HepG2 (cell line): ENCODE measurements around the gene AMIGO1. TPM values are rescaled to one million over a fixed set of nuclear protein-coding genes. Genes with fewer than 3 reads are reported as not detected.

Experiments used
- DDIT3 ChIP-seq: sonication (generic); formaldehyde crosslinking; IDR thresholded peaks from 2 replicates; pipeline ENCODE4 v1.4.0; 2020; ENCODE audit warnings: mild to moderate bottlenecking, missing genetic modification reagents
- FOXP4 ChIP-seq: sonication (generic); formaldehyde crosslinking; IDR thresholded peaks from 2 replicates; pipeline ENCODE4 v1.4.0; 2020; ENCODE audit warnings: missing genetic modification reagents
- HINFP ChIP-seq: sonication (generic); formaldehyde crosslinking; IDR thresholded peaks from 2 replicates; pipeline ENCODE4 v1.4.0; 2020; ENCODE audit warnings: low read depth, mild to moderate bottlenecking, missing genetic modification reagents
- KLF13 ChIP-seq: sonication (generic); formaldehyde crosslinking; IDR thresholded peaks from 2 replicates; pipeline ENCODE4 v1.4.0; 2020; ENCODE audit warnings: mild to moderate bottlenecking, missing genetic modification reagents
- MIER3 ChIP-seq: IDR thresholded peaks from 2 replicates; pipeline ENCODE4 v1.6.1; 2016; ENCODE audit warnings: missing compliant biosample characterization, borderline replicate concordance
- NBN ChIP-seq: fragments of 450-650 bp; conservative IDR thresholded peaks from 2 replicates; pipeline ENCODE4 v1.6.1; 2017
- RFXANK ChIP-seq: IDR thresholded peaks from 2 replicates; pipeline ENCODE4 v1.6.1; 2016
- SMARCC2 ChIP-seq: fragments of 450-650 bp; IDR thresholded peaks from 2 replicates; pipeline ENCODE4 v1.6.1; 2017; ENCODE audit warnings: antibody characterized with exemption, mild to moderate bottlenecking
- SSRP1 ChIP-seq: IDR thresholded peaks from 2 replicates; pipeline ENCODE4 v1.6.1; 2016; ENCODE audit warnings: control low read depth
- STAG1 ChIP-seq: sonication (generic); formaldehyde crosslinking; IDR thresholded peaks from 2 replicates; pipeline ENCODE4 v1.4.0; 2020; ENCODE audit warnings: missing genetic modification reagents
- ZFP90 ChIP-seq: sonication (generic); formaldehyde crosslinking; IDR thresholded peaks from 2 replicates; pipeline ENCODE4 v1.8.0; 2022; ENCODE audit warnings: missing genetic modification reagents, mild to moderate bottlenecking, inconsistent platforms, borderline replicate concordance
- ZNF3 ChIP-seq: IDR thresholded peaks from 2 replicates; pipeline ENCODE4 v1.7.0; 2017; ENCODE audit warnings: inconsistent platforms
- ZNF564 ChIP-seq: sonication (generic); formaldehyde crosslinking; IDR thresholded peaks from 2 replicates; pipeline ENCODE4 v1.8.1; 2023; ENCODE audit warnings: mild to moderate bottlenecking, missing genetic modification reagents
- ZNF574 ChIP-seq: sonication (generic); formaldehyde crosslinking; IDR thresholded peaks from 2 replicates; pipeline ENCODE4 v1.4.0; 2020; ENCODE audit warnings: missing genetic modification reagents
- ZNF660 ChIP-seq: sonication (generic); formaldehyde crosslinking; IDR thresholded peaks from 2 replicates; pipeline ENCODE4 v1.5.1; 2020; ENCODE audit warnings: mild to moderate bottlenecking, low read depth, missing genetic modification reagents, borderline replicate concordance
- ZNF720 ChIP-seq: sonication (generic); formaldehyde crosslinking; IDR thresholded peaks from 2 replicates; pipeline ENCODE4 v1.4.0; 2020; ENCODE audit warnings: missing genetic modification reagents
- ZNF792 ChIP-seq: IDR thresholded peaks from 2 replicates; pipeline ENCODE4 v1.6.1; 2016
- ZNF83 ChIP-seq: sonication (generic); formaldehyde crosslinking; IDR thresholded peaks from 2 replicates; pipeline ENCODE4 v1.4.0; 2020; ENCODE audit warnings: missing genetic modification reagents, mild to moderate bottlenecking, borderline replicate concordance
- ZNF891 ChIP-seq: sonication (generic); formaldehyde crosslinking; IDR thresholded peaks from 2 replicates; pipeline ENCODE4 v1.5.0; 2020; ENCODE audit warnings: mild to moderate bottlenecking, missing genetic modification reagents
- polyA plus RNA-seq, 8 experiments: library from polyadenylated mRNA; depleted of rRNA in 3 of 8; stranded (reverse) in 7 of 8; unstranded in 1 of 8; fragments of >200 nt; fragmentation: Illumina TruSeq in 4 of 8; extraction: Trizol in 4 of 8; gene quantifications; 2 replicates each; pipeline versions ENCODE4 v1.2.1 to v1.2.3, GENCODE V29; 2011 to 2016; ENCODE audit warnings: low read depth in 4 of 8, missing spikeins in 1 of 8, mixed read lengths in 1 of 8; ENCODE audit not compliant: insufficient read depth in 1 of 8
- total RNA-seq, 5 experiments: library from RNA; depleted of rRNA; stranded (reverse); fragments of >200 nt; fragmentation: Illumina TruSeq; extraction: Trizol; gene quantifications; 2 replicates each; pipeline ENCODE4 v1.2.3, GENCODE V29; 2016; ENCODE audit warnings: low read depth in 1 of 5
- TF ChIP-seq, protein P1 (sequence below): conservative IDR thresholded peaks from 2 replicates; pipeline ENCODE4 v1.6.1; 2018; ENCODE audit warnings: missing genetic modification reagents
- TF ChIP-seq, protein P2 (sequence below): sonication (generic); formaldehyde crosslinking; IDR thresholded peaks from 2 replicates; pipeline ENCODE4 v1.8.0; 2022; ENCODE audit warnings: mild to moderate bottlenecking, missing genetic modification reagents

Gene AMIGO1
- total and polyA plus RNA-seq, 2 of the 13 experiments (the other 11 are each of a cell fraction or from before 2014, with no cell fraction given) = 0.40 to 1.3 TPM

DNA sequence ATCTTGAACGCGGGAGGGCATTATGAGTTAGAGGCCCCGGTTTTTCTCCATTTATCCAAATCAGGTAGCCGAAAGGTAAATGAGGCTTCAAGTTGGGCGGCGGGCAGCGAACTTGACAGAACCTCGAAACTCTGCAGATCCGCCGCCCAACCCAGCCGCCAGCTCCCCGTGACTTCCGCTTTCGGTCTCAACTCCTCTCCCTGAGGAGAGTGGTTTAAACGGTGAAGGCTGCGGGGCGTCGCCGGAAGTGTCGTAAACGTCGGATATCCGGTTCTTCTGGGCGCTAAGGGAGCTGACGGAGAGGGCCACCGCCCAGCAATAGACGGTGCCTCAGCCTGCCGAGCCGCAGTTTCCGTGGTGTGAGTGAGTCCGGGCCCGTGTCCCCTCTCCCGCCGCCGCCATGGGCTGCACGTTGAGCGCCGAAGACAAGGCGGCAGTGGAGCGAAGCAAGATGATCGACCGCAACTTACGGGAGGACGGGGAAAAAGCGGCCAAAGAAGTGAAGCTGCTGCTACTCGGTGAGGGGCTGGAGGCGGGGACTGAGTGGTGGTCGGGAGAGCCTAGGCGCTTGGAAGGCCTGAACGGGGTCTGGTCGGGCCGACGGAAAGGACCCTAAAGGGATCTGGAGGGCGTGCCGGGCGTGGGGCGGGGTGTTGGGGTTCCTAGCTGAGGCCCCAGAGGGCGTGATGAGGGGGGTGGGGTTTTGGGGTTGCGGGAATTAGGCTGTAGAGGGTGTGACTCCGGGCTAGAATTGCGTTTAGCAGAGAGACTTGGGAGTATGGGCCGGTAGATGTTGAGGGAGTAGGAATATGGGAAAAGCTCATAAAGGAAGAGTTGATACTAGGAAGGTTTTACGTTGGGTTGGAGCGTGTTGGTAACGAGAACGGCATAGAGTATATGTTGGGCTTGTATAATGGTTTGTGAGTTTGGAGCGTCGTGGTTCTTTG, 39.1 kb upstream of the AMIGO1 start, which contains the start of gene GNAI3 (continued):
- TF ChIP-seq ZNF574 (peak; percentile 93), KLF13 (no peak), RFXANK (CRISPR knock-in tag) (no peak), HINFP (CRISPR knock-in tag) (no peak), ZNF660 (CRISPR knock-in tag) (no peak), ZNF83 (CRISPR knock-in tag) (no peak), ZNF564 (peak; percentile 66; the same call in 1 of the 2 replicates), ZNF3 (CRISPR knock-in tag) (no peak), ZNF720 (CRISPR knock-in tag) (no peak), DDIT3 (CRISPR knock-in tag) (no peak), ZNF792 (CRISPR knock-in tag) (no peak), SMARCC2 (no peak), FOXP4 (CRISPR knock-in tag) (peak; percentile 35), MIER3 (CRISPR knock-in tag) (peak; percentile 81), ZFP90 (CRISPR knock-in tag) (peak; percentile 57; the same call in 1 of the 2 replicates), ZNF891 (CRISPR knock-in tag) (peak; percentile 86), SSRP1 (no peak), STAG1 (CRISPR knock-in tag) (no peak), NBN (no peak)
- TF ChIP-seq, protein P1, sequence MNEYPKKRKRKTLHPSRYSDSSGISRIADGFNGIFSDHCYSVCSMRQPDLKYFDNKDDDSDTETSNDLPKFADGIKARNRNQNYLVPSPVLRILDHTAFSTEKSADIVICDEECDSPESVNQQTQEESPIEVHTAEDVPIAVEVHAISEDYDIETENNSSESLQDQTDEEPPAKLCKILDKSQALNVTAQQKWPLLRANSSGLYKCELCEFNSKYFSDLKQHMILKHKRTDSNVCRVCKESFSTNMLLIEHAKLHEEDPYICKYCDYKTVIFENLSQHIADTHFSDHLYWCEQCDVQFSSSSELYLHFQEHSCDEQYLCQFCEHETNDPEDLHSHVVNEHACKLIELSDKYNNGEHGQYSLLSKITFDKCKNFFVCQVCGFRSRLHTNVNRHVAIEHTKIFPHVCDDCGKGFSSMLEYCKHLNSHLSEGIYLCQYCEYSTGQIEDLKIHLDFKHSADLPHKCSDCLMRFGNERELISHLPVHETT (CRISPR knock-in tag) = no peak; the same call in 1 of the 2 replicates
- TF ChIP-seq, protein P2, sequence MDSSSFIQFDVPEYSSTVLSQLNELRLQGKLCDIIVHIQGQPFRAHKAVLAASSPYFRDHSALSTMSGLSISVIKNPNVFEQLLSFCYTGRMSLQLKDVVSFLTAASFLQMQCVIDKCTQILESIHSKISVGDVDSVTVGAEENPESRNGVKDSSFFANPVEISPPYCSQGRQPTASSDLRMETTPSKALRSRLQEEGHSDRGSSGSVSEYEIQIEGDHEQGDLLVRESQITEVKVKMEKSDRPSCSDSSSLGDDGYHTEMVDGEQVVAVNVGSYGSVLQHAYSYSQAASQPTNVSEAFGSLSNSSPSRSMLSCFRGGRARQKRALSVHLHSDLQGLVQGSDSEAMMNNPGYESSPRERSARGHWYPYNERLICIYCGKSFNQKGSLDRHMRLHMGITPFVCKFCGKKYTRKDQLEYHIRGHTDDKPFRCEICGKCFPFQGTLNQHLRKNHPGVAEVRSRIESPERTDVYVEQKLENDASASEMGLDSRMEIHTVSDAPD (CRISPR knock-in tag) = peak; percentile 28; the same call in 1 of the 2 replicates
